ENCODE measurements around the gene CRIP1.

DNA sequence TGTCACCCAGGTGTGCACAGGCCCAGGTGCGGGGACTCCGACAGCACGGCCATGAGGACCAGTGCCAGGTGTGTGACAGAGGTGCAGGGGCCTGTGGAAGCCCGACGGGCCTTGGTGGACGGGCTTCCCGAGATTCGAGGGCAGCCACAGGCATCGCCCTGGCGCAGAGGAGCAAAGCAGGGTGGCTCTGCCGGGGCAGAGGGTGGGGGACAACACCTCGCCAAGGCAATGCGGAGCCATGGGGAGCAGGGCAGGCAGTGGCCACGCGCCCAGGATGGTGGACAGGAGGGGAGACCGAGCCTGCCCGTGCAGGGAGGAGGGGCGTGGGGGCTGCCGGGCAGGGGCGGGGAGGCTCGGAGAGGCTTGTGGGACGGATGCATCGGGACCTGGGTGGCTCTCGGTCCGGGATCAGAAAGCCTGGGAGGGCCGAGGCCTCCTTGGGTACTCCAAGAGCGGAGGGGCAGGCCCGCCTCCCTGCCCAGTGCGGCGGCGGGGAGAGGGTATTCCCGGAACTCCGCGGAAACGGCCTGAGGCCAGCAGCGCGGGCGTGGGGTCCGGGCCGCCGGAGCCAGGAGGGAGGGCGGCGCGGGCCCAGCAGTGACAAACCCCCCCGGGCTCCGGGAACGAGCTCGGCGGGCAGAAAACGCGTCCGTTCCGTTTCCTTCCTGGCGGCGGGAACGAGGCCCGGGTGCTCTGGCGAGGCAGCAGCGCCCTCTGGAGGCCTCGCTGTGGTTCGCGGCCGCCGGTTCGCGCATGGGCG is 41.3 kb downstream of the CRIP1 start:
- TF ChIP-seq ZNF274 (IDR thresholded peaks at IDR 0.05; ENCODE audit: low read depth, low read length) (no peak), YY1 (IDR thresholded peaks at IDR 0.05; ENCODE audit: insufficient read depth, insufficient read length) (no peak)

Measured in NT2/D1 (cell line).